Panc1 (cell line): ENCODE measurements around the gene ETHE1. TPM values are rescaled to one million over a fixed set of nuclear protein-coding genes. Genes with fewer than 3 reads are reported as not detected.

Source experiments
- ATAC-seq: fragments of 200-7000 bp; cut with Tn5 transposase; 2 replicates; pipeline ENCODE4 v1.9.1; 2020; ENCODE audit warnings: mild to moderate bottlenecking, moderate library complexity
- BruUV-seq: library from RNA; stranded (reverse); fragments of 400-500 nt; replicated peaks from 2 replicates; lab custom pipeline; 2021; lab: Mats Ljungman, UMichigan
- CTCF ChIA-PET: fragments of 300-600 bp; sonication (Branson Sonifier 250); formaldehyde crosslinking; loops from one replicate; lab custom pipeline; 2022; ENCODE audit warnings: antibody characterized with exemption; lab: Charles Lee
- POLR2A ChIA-PET: fragments of 300-600 bp; sonication (Branson Sonifier 250); formaldehyde crosslinking; loops from one replicate; lab custom pipeline; 2022; ENCODE audit warnings: antibody characterized with exemption; lab: Charles Lee
- DNase-seq: peaks from one replicate; pipeline ENCODE4 v3.0.0-alpha.2; 2010; ENCODE audit warnings: low read depth, low spot score
- H3K27ac ChIP-seq: 2 replicates; pipeline ENCODE4 v1.5.1; 2011; ENCODE audit warnings: mild to moderate bottlenecking, low read length, inconsistent platforms
- H3K27me3 ChIP-seq: fragments of 200-500 bp; sonication (Bioruptor generic); 2 replicates; pipeline ENCODE4 v1.6.0; 2014; ENCODE audit warnings: low read length, inconsistent platforms; ENCODE audit not compliant: control insufficient read depth, insufficient read depth
- H3K36me3 ChIP-seq: fragments of 200-500 bp; sonication (Bioruptor generic); 2 replicates; pipeline ENCODE4 v1.5.1; 2014; ENCODE audit warnings: inconsistent platforms, mild to moderate bottlenecking, low read length, moderate library complexity; ENCODE audit not compliant: control insufficient read depth, insufficient read depth
- H3K4me1 ChIP-seq: 2 replicates; pipeline ENCODE4 v1.5.1; 2011; ENCODE audit warnings: inconsistent platforms, mild to moderate bottlenecking, low read length, moderate library complexity; ENCODE audit not compliant: control insufficient read depth, insufficient read depth
- H3K4me3 ChIP-seq, 2 experiments: 2 replicates each; pipeline ENCODE4 v1.5.1; 2011 to 2012; ENCODE audit warnings: low read depth in 2 of 2, low read length in 2 of 2, mild to moderate bottlenecking in 2 of 2, inconsistent platforms in 1 of 2, moderate library complexity in 1 of 2
- H3K9me3 ChIP-seq: fragments of 200-500 bp; sonication (Bioruptor generic); 2 replicates; pipeline ENCODE4 v1.5.1; 2014; ENCODE audit warnings: low read depth, mild to moderate bottlenecking, inconsistent platforms, low read length, moderate library complexity; ENCODE audit not compliant: control insufficient read depth, insufficient read depth
- CTCF ChIP-seq: fragments of 450-650 bp; IDR thresholded peaks from 2 replicates; pipeline ENCODE4 v1.5.1; 2017; ENCODE audit warnings: mild to moderate bottlenecking
- POLR2AphosphoS5 ChIP-seq: IDR thresholded peaks from 2 replicates; pipeline ENCODE4 v1.6.1; 2012; ENCODE audit warnings: mild to moderate bottlenecking, low read depth, low read length, moderate library complexity
- SIN3A ChIP-seq: IDR thresholded peaks from 2 replicates; pipeline ENCODE4 v1.6.1; 2012; ENCODE audit warnings: low read depth, mild to moderate bottlenecking, low read length, moderate library complexity, borderline replicate concordance; ENCODE audit not compliant: insufficient read depth
- TCF7L2 ChIP-seq: IDR thresholded peaks from 2 replicates; pipeline ENCODE4 v1.6.1; 2011; ENCODE audit warnings: mild to moderate bottlenecking, low read depth, low read length, inconsistent platforms
- in situ Hi-C: cut with HindIII; loops from 2 replicates; pipeline ENCODE4 v1.10.0; 2016; ENCODE audit warnings: low sequenced_read_pairs, low pct_unique_long_range_greater_than_20kb
- intact Hi-C: fragments of 100-400 bp; cut with micrococcal nuclease; formaldehyde crosslinking; loops from one replicate; pipeline ENCODE4 v1.10.0; 2022; ENCODE audit not compliant: unreplicated experiment
- total RNA-seq: library from RNA; stranded (reverse); gene quantifications from one replicate; pipeline ENCODE4 v1.2.1, GENCODE V29; 2021; ENCODE audit not compliant: unreplicated experiment
- TF ChIP-seq, protein P1 (sequence below), 2 experiments: IDR thresholded peaks; 2 replicates each; pipeline ENCODE4 v1.6.1; 2011 to 2012; ENCODE audit warnings: low read depth in 2 of 2, control low read depth in 1 of 2, low read length in 1 of 2, mild to moderate bottlenecking in 1 of 2, moderate library complexity in 1 of 2; ENCODE audit not compliant: insufficient read depth in 1 of 2

ETHE1 gene
- total RNA-seq, 1 experiment from 2014 or later: 15.6 TPM

DNA sequence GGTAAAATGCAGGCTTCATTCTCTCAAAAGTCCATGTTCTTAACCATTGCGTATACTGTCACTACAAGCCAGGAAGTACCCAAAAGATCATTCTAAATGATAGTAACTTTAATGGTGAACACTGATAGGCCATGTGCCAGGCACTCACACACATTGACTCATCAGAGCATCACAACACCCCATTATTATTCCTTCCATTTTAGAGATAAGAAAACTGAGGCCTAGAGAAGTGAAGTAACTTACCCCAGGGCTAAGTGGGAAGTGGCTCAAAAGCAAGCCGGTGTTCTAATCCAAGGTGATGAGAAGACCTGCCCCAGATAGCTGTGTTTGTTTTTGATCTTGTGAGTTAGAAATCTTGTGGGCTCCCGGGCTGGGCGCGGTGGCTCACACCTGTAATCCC is 21.1 kb downstream of the ETHE1 start:
- BruUV-seq: no TSS peak
- intact Hi-C loops: no loop called here
- DNase-seq (no peak), ATAC-seq (no peak)
- Histone ChIP-seq H3K27ac (no peak overlapping the region), H3K4me1 (no peaks in the 10 kb centered on the region), H3K4me3 (no peak overlapping the region), H3K36me3 (no peaks in the 10 kb centered on the region), H3K27me3 (no peaks in the 10 kb centered on the region), H3K9me3 (no peaks in the 10 kb centered on the region)
- TF ChIP-seq TCF7L2: no peak
- TF ChIP-seq, protein P1, sequence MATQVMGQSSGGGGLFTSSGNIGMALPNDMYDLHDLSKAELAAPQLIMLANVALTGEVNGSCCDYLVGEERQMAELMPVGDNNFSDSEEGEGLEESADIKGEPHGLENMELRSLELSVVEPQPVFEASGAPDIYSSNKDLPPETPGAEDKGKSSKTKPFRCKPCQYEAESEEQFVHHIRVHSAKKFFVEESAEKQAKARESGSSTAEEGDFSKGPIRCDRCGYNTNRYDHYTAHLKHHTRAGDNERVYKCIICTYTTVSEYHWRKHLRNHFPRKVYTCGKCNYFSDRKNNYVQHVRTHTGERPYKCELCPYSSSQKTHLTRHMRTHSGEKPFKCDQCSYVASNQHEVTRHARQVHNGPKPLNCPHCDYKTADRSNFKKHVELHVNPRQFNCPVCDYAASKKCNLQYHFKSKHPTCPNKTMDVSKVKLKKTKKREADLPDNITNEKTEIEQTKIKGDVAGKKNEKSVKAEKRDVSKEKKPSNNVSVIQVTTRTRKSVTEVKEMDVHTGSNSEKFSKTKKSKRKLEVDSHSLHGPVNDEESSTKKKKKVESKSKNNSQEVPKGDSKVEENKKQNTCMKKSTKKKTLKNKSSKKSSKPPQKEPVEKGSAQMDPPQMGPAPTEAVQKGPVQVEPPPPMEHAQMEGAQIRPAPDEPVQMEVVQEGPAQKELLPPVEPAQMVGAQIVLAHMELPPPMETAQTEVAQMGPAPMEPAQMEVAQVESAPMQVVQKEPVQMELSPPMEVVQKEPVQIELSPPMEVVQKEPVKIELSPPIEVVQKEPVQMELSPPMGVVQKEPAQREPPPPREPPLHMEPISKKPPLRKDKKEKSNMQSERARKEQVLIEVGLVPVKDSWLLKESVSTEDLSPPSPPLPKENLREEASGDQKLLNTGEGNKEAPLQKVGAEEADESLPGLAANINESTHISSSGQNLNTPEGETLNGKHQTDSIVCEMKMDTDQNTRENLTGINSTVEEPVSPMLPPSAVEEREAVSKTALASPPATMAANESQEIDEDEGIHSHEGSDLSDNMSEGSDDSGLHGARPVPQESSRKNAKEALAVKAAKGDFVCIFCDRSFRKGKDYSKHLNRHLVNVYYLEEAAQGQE (IDR thresholded peaks at IDR 0.05; ENCODE audit: insufficient read depth in 1 of 2, low read depth in 2 of 2, low read length in 1 of 2): no peak
- TF ChIP-seq SIN3A: no peak
- TF ChIP-seq CTCF: no peak
- no peak for TF ChIP-seq POLR2AphosphoS5
- ChIA-PET CTCF (no interaction called here), POLR2A (no interaction called here)
- in situ Hi-C loops: no loop called here

DNA sequence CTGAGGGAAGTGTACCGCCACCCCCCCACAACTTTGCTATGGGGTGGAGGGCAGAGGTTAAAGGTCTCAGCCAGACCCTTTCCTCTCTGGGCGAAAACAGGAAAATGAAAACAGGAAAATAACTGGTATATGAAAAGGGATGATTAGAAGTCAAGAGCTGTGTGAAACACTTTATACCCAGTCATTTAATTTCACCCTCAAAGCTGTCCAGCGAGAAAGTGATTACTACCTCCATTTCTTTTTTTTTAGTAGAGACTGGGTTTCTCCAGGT is 21.9 kb downstream of the ETHE1 start:
- no peaks in the 10 kb centered on the region for H3K27me3 ChIP-seq
- DNase-seq (no peak), ATAC-seq (no peak)
- H3K36me3 ChIP-seq: no peaks in the 10 kb centered on the region
- POLR2A ChIA-PET: no interaction called here
- CTCF ChIA-PET: no interaction called here
- peak overlapping the region in 1 of 2 experiments; percentile 77; a peak in 2 of 4 replicates for H3K4me3 ChIP-seq
- no peak for TF ChIP-seq CTCF
- no peak for TF ChIP-seq TCF7L2
- no peak for TF ChIP-seq POLR2AphosphoS5
- no peak for TF ChIP-seq SIN3A
- TF ChIP-seq, protein P1 (IDR thresholded peaks at IDR 0.05; ENCODE audit: insufficient read depth in 1 of 2, low read depth in 2 of 2, low read length in 1 of 2): no peak
- peak overlapping the region; percentile 4; the same call in 1 of the 2 replicates for H3K27ac ChIP-seq
- in situ Hi-C loops (no loop called here), intact Hi-C loops (no loop called here)
- no peaks in the 10 kb centered on the region for H3K4me1 ChIP-seq
- BruUV-seq: no TSS peak
- no peaks in the 10 kb centered on the region for H3K9me3 ChIP-seq
